ENCODE data around the gene BRAF.

Gene BRAF

GRCh38 chr7:140684066-140684950 is 240.4 kb downstream of the BRAF start:
- in situ Hi-C loops (cut with MboI; ENCODE audit: low pct_unique_long_range_greater_than_20kb, low sequenced_read_pairs, unreplicated experiment), result no loop called here
- no peak for DNase-seq (ENCODE audit: low spot score)
- TF ChIP-seq CTCF (IDR thresholded peaks at IDR 0.05; ENCODE audit: extremely low read depth, insufficient read depth, missing control alignments), result no peak

GRCh38 chr7:140683657-140684056 is 241.1 kb downstream of the BRAF start:
- DNase-seq (ENCODE audit: low spot score), result no peak
- no peak for TF ChIP-seq CTCF (IDR thresholded peaks at IDR 0.05; ENCODE audit: extremely low read depth, insufficient read depth, missing control alignments)
- in situ Hi-C loops (cut with MboI; ENCODE audit: low pct_unique_long_range_greater_than_20kb, low sequenced_read_pairs, unreplicated experiment), result no loop called here

GRCh38 chr7:140681766-140682165 is 243.0 kb downstream of the BRAF start:
- no peak for DNase-seq (ENCODE audit: low spot score)
- in situ Hi-C loops (cut with MboI; ENCODE audit: low pct_unique_long_range_greater_than_20kb, low sequenced_read_pairs, unreplicated experiment), result no loop called here
- no peak for TF ChIP-seq CTCF (IDR thresholded peaks at IDR 0.05; ENCODE audit: extremely low read depth, insufficient read depth, missing control alignments)

- no peak for DNase-seq (ENCODE audit: low spot score)
- in situ Hi-C loops (cut with MboI; ENCODE audit: low pct_unique_long_range_greater_than_20kb, low sequenced_read_pairs, unreplicated experiment), result no loop called here
- no peak for TF ChIP-seq CTCF (IDR thresholded peaks at IDR 0.05; ENCODE audit: extremely low read depth, insufficient read depth, missing control alignments)
These were observed 243.8 kb downstream of the BRAF start for GRCh38 chr7:140680886-140681285.

- in situ Hi-C loops (cut with MboI; ENCODE audit: low pct_unique_long_range_greater_than_20kb, low sequenced_read_pairs, unreplicated experiment), result no loop called here
- no peak for DNase-seq (ENCODE audit: low spot score)
- TF ChIP-seq CTCF (IDR thresholded peaks at IDR 0.05; ENCODE audit: extremely low read depth, insufficient read depth, missing control alignments), result no peak
These were observed 245.5 kb downstream of the BRAF start for GRCh38 chr7:140679186-140679585.

- no peak for DNase-seq (ENCODE audit: low spot score)
- TF ChIP-seq CTCF (IDR thresholded peaks at IDR 0.05; ENCODE audit: extremely low read depth, insufficient read depth, missing control alignments), result no peak
- in situ Hi-C loops (cut with MboI; ENCODE audit: low pct_unique_long_range_greater_than_20kb, low sequenced_read_pairs, unreplicated experiment), result no loop called here
These were observed 246.0 kb downstream of the BRAF start for GRCh38 chr7:140678816-140679130.

Data from GM13977 (cell line).